Pulmonary artery endothelial cell (primary cell): ENCODE measurements around the gene GPR68. TPM values are rescaled to one million over a fixed set of nuclear protein-coding genes. Genes with fewer than 3 reads are reported as not detected.
"Not testable (repeated sequence)": the region's sequence is repeated elsewhere in the genome, so short reads cannot be mapped to it uniquely, and the experiment has no call there.

Experiments
- DNase-seq: peaks from one replicate; pipeline ENCODE4 v3.0.0-alpha.2; 2011; ENCODE audit warnings: low read depth, low spot score
- total RNA-seq: library from RNA; depleted of rRNA; stranded (reverse); fragments of >200 nt; gene quantifications from 2 replicates; pipeline ENCODE4 v1.2.3, GENCODE V29; 2014

The GPR68 gene
- total RNA-seq, 1 donor from 2014 or later, result 1.3 TPM

- no peak for DNase-seq
Observed at GRCh38 chr14:91272341-91273272, 28.1 kb upstream of the GPR68 start.

GRCh38 chr14:91271639-91272038 is 27.1 kb upstream of the GPR68 start:
- no peak for DNase-seq

GRCh38 chr14:91270619-91271018 is 26.1 kb upstream of the GPR68 start:
- no peak for DNase-seq

- no peak for DNase-seq
Observed at GRCh38 chr14:91270188-91270587, 25.7 kb upstream of the GPR68 start.

GRCh38 chr14:91269076-91269991 is 24.8 kb upstream of the GPR68 start:
- no peak for DNase-seq

GRCh38 chr14:91267965-91268437 is 23.5 kb upstream of the GPR68 start:
- no peak for DNase-seq

GRCh38 chr14:91266276-91266675 is 21.8 kb upstream of the GPR68 start:
- DNase-seq, result not testable (repeated sequence)

- no peak for DNase-seq
Observed at GRCh38 chr14:91265404-91265803, 20.9 kb upstream of the GPR68 start.

- DNase-seq, result no peak
Observed at GRCh38 chr14:91264151-91265150, 19.9 kb upstream of the GPR68 start.

GRCh38 chr14:91263329-91263728 is 18.8 kb upstream of the GPR68 start:
- no peak for DNase-seq

- no peak for DNase-seq
Observed at GRCh38 chr14:91261986-91262549, 17.6 kb upstream of the GPR68 start.

GRCh38 chr14:91261115-91261514 is 16.6 kb upstream of the GPR68 start:
- DNase-seq, result no peak

- DNase-seq, result no peak
Observed at GRCh38 chr14:91258876-91259275, 14.4 kb upstream of the GPR68 start.

- DNase-seq, result no peak
Observed at GRCh38 chr14:91258011-91258618, 13.6 kb upstream of the GPR68 start.

GRCh38 chr14:91257328-91258010 is 13.0 kb upstream of the GPR68 start:
- no peak for DNase-seq

GRCh38 chr14:91256661-91257060 is 12.2 kb upstream of the GPR68 start:
- DNase-seq, result no peak

- no peak for DNase-seq
Observed at GRCh38 chr14:91255026-91255695, 10.7 kb upstream of the GPR68 start.

GRCh38 chr14:91254461-91254860 is 10.0 kb upstream of the GPR68 start:
- no peak for DNase-seq

GRCh38 chr14:91253795-91254323 is 9.4 kb upstream of the GPR68 start:
- DNase-seq, result no peak
